ENCODE results near the gene DHCR24. TPM values are rescaled to one million over a fixed set of nuclear protein-coding genes. Genes with fewer than 3 reads are reported as not detected.

The DHCR24 gene
- total RNA-seq, 1 donor from 2014 or later: 168 TPM

GRCh38 chr1:54853096-54853792, 33.8 kb downstream of the DHCR24 start:
- peaks cover 14% of the 10 kb centered on the region for H4K20me1 ChIP-seq (ENCODE audit: insufficient read depth, low read length)
- Mint-ChIP-seq H3K4me3 (ENCODE audit: unreplicated experiment) (no peak overlapping the region), H3K9me3 (ENCODE audit: unreplicated experiment) (peaks cover 2% of the 10 kb centered on the region), H3K27ac (ENCODE audit: unreplicated experiment) (no peak overlapping the region), H3K36me3 (ENCODE audit: low read depth, unreplicated experiment) (peaks cover 44% of the 10 kb centered on the region), H3K27me3 (ENCODE audit: low read depth, unreplicated experiment) (no peaks in the 10 kb centered on the region), H3K4me1 (ENCODE audit: low read depth, unreplicated experiment) (peaks cover 20% of the 10 kb centered on the region)
- peaks cover 44% of the 10 kb centered on the region for H3K4me1 ChIP-seq (ENCODE audit: insufficient read depth, low read length)
- FAIRE-seq: no peak
- no peak for DNase-seq (ENCODE audit: low read depth)
- peaks cover 4% of the 10 kb centered on the region for H3K79me2 ChIP-seq (ENCODE audit: insufficient read depth, low read length)
- TF ChIP-seq, protein P1, sequence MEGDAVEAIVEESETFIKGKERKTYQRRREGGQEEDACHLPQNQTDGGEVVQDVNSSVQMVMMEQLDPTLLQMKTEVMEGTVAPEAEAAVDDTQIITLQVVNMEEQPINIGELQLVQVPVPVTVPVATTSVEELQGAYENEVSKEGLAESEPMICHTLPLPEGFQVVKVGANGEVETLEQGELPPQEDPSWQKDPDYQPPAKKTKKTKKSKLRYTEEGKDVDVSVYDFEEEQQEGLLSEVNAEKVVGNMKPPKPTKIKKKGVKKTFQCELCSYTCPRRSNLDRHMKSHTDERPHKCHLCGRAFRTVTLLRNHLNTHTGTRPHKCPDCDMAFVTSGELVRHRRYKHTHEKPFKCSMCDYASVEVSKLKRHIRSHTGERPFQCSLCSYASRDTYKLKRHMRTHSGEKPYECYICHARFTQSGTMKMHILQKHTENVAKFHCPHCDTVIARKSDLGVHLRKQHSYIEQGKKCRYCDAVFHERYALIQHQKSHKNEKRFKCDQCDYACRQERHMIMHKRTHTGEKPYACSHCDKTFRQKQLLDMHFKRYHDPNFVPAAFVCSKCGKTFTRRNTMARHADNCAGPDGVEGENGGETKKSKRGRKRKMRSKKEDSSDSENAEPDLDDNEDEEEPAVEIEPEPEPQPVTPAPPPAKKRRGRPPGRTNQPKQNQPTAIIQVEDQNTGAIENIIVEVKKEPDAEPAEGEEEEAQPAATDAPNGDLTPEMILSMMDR (IDR thresholded peaks at IDR 0.05; ENCODE audit: insufficient read depth, low read depth, low read length): no peak
- TF ChIP-seq EZH2 (IDR thresholded peaks at IDR 0.05; ENCODE audit: insufficient read depth, low read length): no peak
- no peak overlapping the region for H3K4me2 ChIP-seq (ENCODE audit: low read length)
- H2AFZ ChIP-seq (ENCODE audit: low read depth, low read length): no peak overlapping the region
- H3K9ac ChIP-seq (ENCODE audit: low read length): no peak overlapping the region
- no peak overlapping the region for H3K27ac ChIP-seq (ENCODE audit: low read depth, low read length)
- H3K27me3 ChIP-seq (ENCODE audit: insufficient read depth, low read length): no peaks in the 10 kb centered on the region
- H3K4me3 ChIP-seq (ENCODE audit: insufficient read depth, low read depth, low read length): no peak overlapping the region
- H3K9me3 ChIP-seq (ENCODE audit: insufficient read depth, low read depth, low read length): no peaks in the 10 kb centered on the region
- peaks cover 38% of the 10 kb centered on the region for H3K36me3 ChIP-seq (ENCODE audit: insufficient read depth, low read length)

DNA sequence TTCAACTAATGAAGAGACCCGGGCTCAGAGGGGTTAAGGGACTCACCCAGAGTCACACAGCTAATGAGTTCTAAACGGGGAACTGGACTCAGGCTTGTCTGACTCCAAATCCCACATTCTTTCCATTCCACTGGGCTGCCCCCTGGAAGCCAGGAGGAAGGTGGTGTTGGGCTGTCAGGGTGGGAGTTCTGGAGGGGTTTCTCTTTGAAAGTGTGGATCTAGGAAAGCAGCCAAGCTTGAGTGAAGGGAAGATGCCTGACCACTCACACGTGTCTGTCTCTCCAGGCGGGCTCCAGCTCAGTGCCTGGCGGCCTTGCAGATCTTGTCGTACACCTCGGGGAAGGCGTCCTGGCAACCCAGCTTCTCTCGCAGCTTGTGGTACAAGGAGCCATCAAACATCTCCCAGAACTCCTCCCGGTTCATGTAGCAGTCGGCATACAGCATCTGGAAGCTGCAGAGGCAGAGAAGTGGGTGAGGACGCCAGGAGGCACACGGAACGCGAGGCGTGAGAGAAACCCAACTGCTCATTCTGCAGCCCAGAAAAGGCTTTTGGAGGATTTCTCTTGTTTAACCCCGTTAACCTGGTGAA, 35.0 kb downstream of the DHCR24 start:
- DNase-seq (ENCODE audit: low read depth) (no peak), FAIRE-seq (no peak)
- TF ChIP-seq, protein P1 (IDR thresholded peaks at IDR 0.05; ENCODE audit: insufficient read depth, low read depth, low read length): no peak
- TF ChIP-seq EZH2 (IDR thresholded peaks at IDR 0.05; ENCODE audit: insufficient read depth, low read length): no peak
- H3K79me2 ChIP-seq (ENCODE audit: insufficient read depth, low read length): peaks cover 4% of the 10 kb centered on the region
- no peaks in the 10 kb centered on the region for H3K9me3 ChIP-seq (ENCODE audit: insufficient read depth, low read depth, low read length)
- H3K4me3 ChIP-seq (ENCODE audit: insufficient read depth, low read depth, low read length): no peak overlapping the region
- no peaks in the 10 kb centered on the region for H3K27me3 ChIP-seq (ENCODE audit: insufficient read depth, low read length)
- peaks cover 11% of the 10 kb centered on the region for H4K20me1 ChIP-seq (ENCODE audit: insufficient read depth, low read length)
- H2AFZ ChIP-seq (ENCODE audit: low read depth, low read length): no peak overlapping the region
- Mint-ChIP-seq H3K4me1 (ENCODE audit: low read depth, unreplicated experiment) (peaks cover 10% of the 10 kb centered on the region), H3K27ac (ENCODE audit: unreplicated experiment) (no peak overlapping the region), H3K36me3 (ENCODE audit: low read depth, unreplicated experiment) (peaks cover 49% of the 10 kb centered on the region), H3K9me3 (ENCODE audit: unreplicated experiment) (peaks cover 2% of the 10 kb centered on the region), H3K4me3 (ENCODE audit: unreplicated experiment) (no peak overlapping the region), H3K27me3 (ENCODE audit: low read depth, unreplicated experiment) (no peaks in the 10 kb centered on the region)
- H3K36me3 ChIP-seq (ENCODE audit: insufficient read depth, low read length): peaks cover 43% of the 10 kb centered on the region
- H3K4me1 ChIP-seq (ENCODE audit: insufficient read depth, low read length): peaks cover 32% of the 10 kb centered on the region
- H3K4me2 ChIP-seq (ENCODE audit: low read length): no peak overlapping the region
- no peak overlapping the region for H3K9ac ChIP-seq (ENCODE audit: low read length)
- no peak overlapping the region for H3K27ac ChIP-seq (ENCODE audit: low read depth, low read length)

DNA sequence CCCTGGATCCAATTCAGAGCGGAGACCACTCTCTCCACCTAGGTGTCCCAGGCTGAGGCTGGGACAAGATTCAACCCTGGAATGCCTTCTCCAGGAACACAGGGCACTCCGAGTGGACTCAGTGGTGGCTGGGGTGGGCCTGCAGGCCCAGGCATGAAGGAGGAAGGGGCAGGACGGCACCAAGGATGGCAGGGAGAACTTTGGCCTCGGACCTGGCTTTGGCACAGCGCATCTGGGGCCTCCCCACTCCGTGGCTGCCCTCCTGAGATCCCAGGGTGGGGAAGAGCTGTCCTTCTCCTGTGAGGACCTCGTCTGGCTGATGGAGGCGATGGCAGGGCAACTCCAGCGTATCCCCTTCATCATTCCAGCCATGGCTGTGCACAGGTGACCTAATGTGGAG, 35.6 kb downstream of the DHCR24 start:
- H3K36me3 ChIP-seq (ENCODE audit: insufficient read depth, low read length): peaks cover 43% of the 10 kb centered on the region

More for the DNA sequence above, 35.6 kb downstream of the DHCR24 start:
- no peak overlapping the region for H2AFZ ChIP-seq (ENCODE audit: low read depth, low read length)
- peak overlapping the region; percentile 21 for H3K4me2 ChIP-seq (ENCODE audit: low read length)
- H3K9me3 ChIP-seq (ENCODE audit: insufficient read depth, low read depth, low read length): no peaks in the 10 kb centered on the region
- H3K79me2 ChIP-seq (ENCODE audit: insufficient read depth, low read length): peaks cover 4% of the 10 kb centered on the region
- H3K4me3 ChIP-seq (ENCODE audit: insufficient read depth, low read depth, low read length): no peak overlapping the region
- Mint-ChIP-seq H3K9me3 (ENCODE audit: unreplicated experiment) (peaks cover 2% of the 10 kb centered on the region), H3K36me3 (ENCODE audit: low read depth, unreplicated experiment) (peaks cover 51% of the 10 kb centered on the region), H3K4me1 (ENCODE audit: low read depth, unreplicated experiment) (peaks cover 5% of the 10 kb centered on the region), H3K27ac (ENCODE audit: unreplicated experiment) (no peak overlapping the region), H3K4me3 (ENCODE audit: unreplicated experiment) (no peak overlapping the region), H3K27me3 (ENCODE audit: low read depth, unreplicated experiment) (no peaks in the 10 kb centered on the region)
- FAIRE-seq (no peak), DNase-seq (ENCODE audit: low read depth) (no peak)
- H4K20me1 ChIP-seq (ENCODE audit: insufficient read depth, low read length): peaks cover 6% of the 10 kb centered on the region
- no peaks in the 10 kb centered on the region for H3K27me3 ChIP-seq (ENCODE audit: insufficient read depth, low read length)
- peak overlapping the region; percentile 13 for H3K9ac ChIP-seq (ENCODE audit: low read length)
- H3K4me1 ChIP-seq (ENCODE audit: insufficient read depth, low read length): peaks cover 25% of the 10 kb centered on the region
- H3K27ac ChIP-seq (ENCODE audit: low read depth, low read length): peak overlapping the region; percentile 52
- no peak for TF ChIP-seq EZH2 (IDR thresholded peaks at IDR 0.05; ENCODE audit: insufficient read depth, low read length)
- TF ChIP-seq, protein P1 (IDR thresholded peaks at IDR 0.05; ENCODE audit: insufficient read depth, low read depth, low read length): no peak

Measured in astrocyte (in vitro differentiated cells and primary cell).